Loucy (cell line): ENCODE data around the gene PRR20G.

ENCODE experiments used
- H2AFZ ChIP-seq: fragments of 200-600 bp; sonication (generic); 2 replicates; pipeline ENCODE4 v1.6.0; 2016; ENCODE audit warnings: antibody characterized with exemption, mild to moderate bottlenecking, low read length, moderate library complexity
- H3F3A ChIP-seq: fragments of 200-600 bp; 2 replicates; pipeline ENCODE4 v1.6.0; 2016; ENCODE audit warnings: antibody characterized with exemption, low read depth, mild to moderate bottlenecking
- H3K27me3 ChIP-seq: fragments of 200-600 bp; sonication (generic); 2 replicates; pipeline ENCODE4 v1.6.1; 2014; ENCODE audit warnings: low read length, mild to moderate bottlenecking; ENCODE audit not compliant: insufficient read depth, poor library complexity, severe bottlenecking
- H3K36me3 ChIP-seq: fragments of 200-600 bp; sonication (generic); 2 replicates; pipeline ENCODE4 v1.6.1; 2016; ENCODE audit warnings: low read length; ENCODE audit not compliant: insufficient read depth
- H3K4me1 ChIP-seq: fragments of 200-600 bp; sonication (generic); 2 replicates; pipeline ENCODE4 v1.5.1; 2014; ENCODE audit warnings: low read length, mild to moderate bottlenecking; ENCODE audit not compliant: insufficient read depth, poor library complexity, severe bottlenecking
- H3K4me2 ChIP-seq: fragments of 200-600 bp; sonication (generic); 2 replicates; pipeline ENCODE4 v1.6.0; 2014; ENCODE audit warnings: antibody characterized with exemption, low read length, low read depth, mild to moderate bottlenecking; ENCODE audit not compliant: poor library complexity, severe bottlenecking
- H3K4me3 ChIP-seq: fragments of 200-600 bp; sonication (generic); 2 replicates; pipeline ENCODE4 v1.5.1; 2014; ENCODE audit warnings: low read length, mild to moderate bottlenecking, mixed read lengths; ENCODE audit not compliant: poor library complexity, severe bottlenecking
- H3K79me2 ChIP-seq: fragments of 200-600 bp; sonication (generic); 2 replicates; pipeline ENCODE4 v1.6.1; 2014; ENCODE audit warnings: low read length; ENCODE audit not compliant: insufficient read depth
- H3K9ac ChIP-seq: fragments of 200-600 bp; sonication (generic); 2 replicates; pipeline ENCODE4 v1.6.0; 2014; ENCODE audit warnings: mild to moderate bottlenecking, low read depth, low read length, moderate library complexity; ENCODE audit not compliant: poor library complexity, severe bottlenecking
- H3K9me2 ChIP-seq: fragments of 200-600 bp; sonication (generic); replicated peaks from 2 replicates; pipeline ENCODE4 v1.6.1; 2016; ENCODE audit warnings: low read depth, low read length, mixed read lengths
- H3K9me3 ChIP-seq: fragments of 200-600 bp; sonication (generic); 2 replicates; pipeline ENCODE4 v1.6.1; 2014; ENCODE audit warnings: mild to moderate bottlenecking, antibody characterized with exemption, low read length, low read depth; ENCODE audit not compliant: insufficient read depth
- H4K20me1 ChIP-seq: fragments of 200-600 bp; sonication (generic); 2 replicates; pipeline ENCODE4 v1.6.0; 2014; ENCODE audit warnings: antibody characterized with exemption, low read length, mild to moderate bottlenecking; ENCODE audit not compliant: insufficient read depth, poor library complexity, severe bottlenecking
- EZH2phosphoT487 ChIP-seq: fragments of 200-600 bp; IDR thresholded peaks from 2 replicates; pipeline ENCODE4 v1.6.1; 2018; ENCODE audit warnings: antibody characterized with exemption, mild to moderate bottlenecking, moderate library complexity, borderline replicate concordance
- TF ChIP-seq, protein P1 (sequence below): fragments of 200-600 bp; sonication (generic); conservative IDR thresholded peaks from 2 replicates; pipeline ENCODE4 v1.5.1; 2014; ENCODE audit warnings: mild to moderate bottlenecking, antibody characterized with exemption, low read length

The PRR20G gene

DNA sequence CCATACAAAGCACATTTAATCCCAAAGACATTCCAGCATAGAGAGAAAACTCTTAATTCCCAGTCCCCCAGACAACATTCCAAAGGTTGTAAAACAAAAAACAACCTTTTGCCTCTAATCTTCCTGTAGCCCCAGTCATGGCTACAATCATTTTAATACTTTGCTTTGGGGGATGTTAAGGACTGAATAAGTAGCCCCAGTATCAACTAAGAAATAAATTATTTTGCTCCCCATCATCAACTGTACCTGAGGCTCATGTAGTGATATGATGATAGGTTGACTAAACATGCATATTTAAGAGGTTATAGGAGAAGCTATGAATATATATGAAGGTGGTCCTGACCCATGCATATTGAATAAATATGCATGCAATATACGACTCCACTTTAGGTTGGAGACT lies 40.6 kb downstream of the PRR20G start:
- H3K9me2 ChIP-seq = no peaks in the 10 kb centered on the region
- H3K4me1 ChIP-seq = no peaks in the 10 kb centered on the region
- no peaks in the 10 kb centered on the region for H3K79me2 ChIP-seq
- no peak overlapping the region for H3K4me3 ChIP-seq
- no peak for TF ChIP-seq EZH2phosphoT487
- TF ChIP-seq, protein P1, sequence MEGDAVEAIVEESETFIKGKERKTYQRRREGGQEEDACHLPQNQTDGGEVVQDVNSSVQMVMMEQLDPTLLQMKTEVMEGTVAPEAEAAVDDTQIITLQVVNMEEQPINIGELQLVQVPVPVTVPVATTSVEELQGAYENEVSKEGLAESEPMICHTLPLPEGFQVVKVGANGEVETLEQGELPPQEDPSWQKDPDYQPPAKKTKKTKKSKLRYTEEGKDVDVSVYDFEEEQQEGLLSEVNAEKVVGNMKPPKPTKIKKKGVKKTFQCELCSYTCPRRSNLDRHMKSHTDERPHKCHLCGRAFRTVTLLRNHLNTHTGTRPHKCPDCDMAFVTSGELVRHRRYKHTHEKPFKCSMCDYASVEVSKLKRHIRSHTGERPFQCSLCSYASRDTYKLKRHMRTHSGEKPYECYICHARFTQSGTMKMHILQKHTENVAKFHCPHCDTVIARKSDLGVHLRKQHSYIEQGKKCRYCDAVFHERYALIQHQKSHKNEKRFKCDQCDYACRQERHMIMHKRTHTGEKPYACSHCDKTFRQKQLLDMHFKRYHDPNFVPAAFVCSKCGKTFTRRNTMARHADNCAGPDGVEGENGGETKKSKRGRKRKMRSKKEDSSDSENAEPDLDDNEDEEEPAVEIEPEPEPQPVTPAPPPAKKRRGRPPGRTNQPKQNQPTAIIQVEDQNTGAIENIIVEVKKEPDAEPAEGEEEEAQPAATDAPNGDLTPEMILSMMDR = no peak
- no peak overlapping the region for H3K4me2 ChIP-seq
- no peak overlapping the region for H3K9ac ChIP-seq
- peaks cover 5% of the 10 kb centered on the region for H3K27me3 ChIP-seq
- peaks cover 20% of the 10 kb centered on the region for H3K9me3 ChIP-seq
- H2AFZ ChIP-seq = no peak overlapping the region
- H4K20me1 ChIP-seq = no peaks in the 10 kb centered on the region
- H3F3A ChIP-seq = no peaks in the 10 kb centered on the region
- H3K36me3 ChIP-seq = no peaks in the 10 kb centered on the region

DNA sequence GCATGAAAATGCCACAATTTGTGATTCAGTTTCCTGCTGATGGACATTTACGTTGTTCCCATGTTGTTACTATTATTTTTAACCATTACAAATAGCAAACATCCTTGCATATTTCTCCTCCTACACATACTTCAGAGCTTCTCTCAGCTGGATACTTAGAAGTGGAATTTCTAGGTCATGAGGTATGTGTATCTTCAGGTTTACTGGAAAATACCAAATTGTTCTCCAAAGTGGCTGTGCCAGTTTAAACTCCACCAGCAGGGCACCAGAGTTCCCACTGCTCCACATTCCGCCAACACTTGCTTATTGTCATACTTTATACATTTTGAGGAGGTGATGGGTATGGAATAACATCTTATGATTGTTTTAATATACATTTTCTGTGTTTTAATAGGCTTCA lies 49.2 kb downstream of the PRR20G start:
- Histone ChIP-seq H3F3A (no peaks in the 10 kb centered on the region), H4K20me1 (peaks cover 5% of the 10 kb centered on the region), H3K79me2 (no peaks in the 10 kb centered on the region), H3K4me2 (no peak overlapping the region), H3K27me3 (no peaks in the 10 kb centered on the region), H3K9ac (no peak overlapping the region), H3K9me3 (0 out of 2 replicates have a peak, but pooled peaks cover 4% of the 10 kb centered on the region), H2AFZ (no peak overlapping the region), H3K36me3 (no peaks in the 10 kb centered on the region), H3K4me1 (no peaks in the 10 kb centered on the region), H3K4me3 (no peak overlapping the region), H3K9me2 (no peaks in the 10 kb centered on the region)
- no peak for TF ChIP-seq EZH2phosphoT487
- TF ChIP-seq, protein P1 = no peak

DNA sequence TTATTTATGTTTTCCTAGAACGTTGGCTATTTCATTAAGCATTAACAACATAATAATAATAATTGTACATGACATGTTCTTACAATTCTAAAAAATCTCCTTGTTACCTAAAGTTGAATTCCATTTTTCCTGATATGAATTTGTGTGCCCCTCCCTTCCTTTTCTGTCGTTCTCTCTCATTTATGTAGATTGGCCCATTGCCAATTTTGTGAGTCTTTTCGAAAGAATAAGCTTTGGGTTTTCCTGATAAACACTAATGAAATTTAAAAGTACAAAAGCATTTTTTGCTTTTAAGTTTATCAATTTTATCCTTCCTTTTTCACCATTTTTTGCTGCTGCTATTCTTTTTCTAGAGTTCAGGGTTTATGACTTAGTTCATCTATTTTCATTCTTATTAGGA lies 50.0 kb downstream of the PRR20G start:
- TF ChIP-seq, protein P1 = no peak
- TF ChIP-seq EZH2phosphoT487 = no peak
- Histone ChIP-seq H3K4me2 (no peak overlapping the region), H3K9me2 (no peaks in the 10 kb centered on the region), H3K36me3 (no peaks in the 10 kb centered on the region), H2AFZ (no peak overlapping the region), H3K4me1 (no peaks in the 10 kb centered on the region), H4K20me1 (peaks cover 6% of the 10 kb centered on the region), H3K79me2 (no peaks in the 10 kb centered on the region), H3K9me3 (0 out of 2 replicates have a peak, but pooled peaks cover 4% of the 10 kb centered on the region), H3F3A (no peaks in the 10 kb centered on the region), H3K27me3 (no peaks in the 10 kb centered on the region), H3K9ac (no peak overlapping the region), H3K4me3 (no peak overlapping the region)
